Fibroblast of lung (primary cell): ENCODE data around the gene EIF3K. TPM values are rescaled to one million over a fixed set of nuclear protein-coding genes. Genes with fewer than 3 reads are reported as not detected.

Source experiments
- DNase-seq, 2 donors: peaks; one replicate each; pipeline versions ENCODE4 v3.0.0 to v3.0.0-alpha.2; 2010; ENCODE audit warnings: low read depth in 2 of 2
- H2AFZ ChIP-seq: 2 replicates; pipeline ENCODE4 v1.5.1; 2012; ENCODE audit warnings: low read length, control low read depth, inconsistent platforms
- H3K27ac ChIP-seq: 2 replicates; pipeline ENCODE4 v1.5.1; 2011; ENCODE audit warnings: low read length, control low read depth; ENCODE audit not compliant: insufficient read depth
- H3K27me3 ChIP-seq: 2 replicates; pipeline ENCODE4 v1.5.1; 2011; ENCODE audit warnings: mild to moderate bottlenecking, low read length; ENCODE audit not compliant: control insufficient read depth, insufficient read depth
- H3K36me3 ChIP-seq: 2 replicates; pipeline ENCODE4 v1.5.1; 2011; ENCODE audit warnings: low read length; ENCODE audit not compliant: control insufficient read depth, insufficient read depth
- H3K4me1 ChIP-seq: 2 replicates; pipeline ENCODE4 v1.5.1; 2011; ENCODE audit warnings: low read length; ENCODE audit not compliant: control insufficient read depth, insufficient read depth; ENCODE audit errors: extremely low read depth
- H3K4me2 ChIP-seq: 2 replicates; pipeline ENCODE4 v1.5.1; 2011; ENCODE audit warnings: low read length, control low read depth; ENCODE audit not compliant: insufficient read depth; ENCODE audit errors: extremely low read depth
- H3K4me3 ChIP-seq, 4 experiments: fragments of 200-600 bp in 1 of 4; sonication (generic) in 1 of 4; replicated peaks in 1 of 4; 2 replicates each; pipeline ENCODE4 v1.5.1; 2011 to 2016; ENCODE audit warnings: low read length in 4 of 4, low read depth in 3 of 4, mild to moderate bottlenecking in 3 of 4, control low read depth in 2 of 4, inconsistent platforms in 1 of 4, mixed read lengths in 1 of 4; ENCODE audit not compliant: insufficient read depth in 1 of 4; ENCODE audit errors: control extremely low read depth in 1 of 4
- H3K79me2 ChIP-seq: 2 replicates; pipeline ENCODE4 v1.5.1; 2012; ENCODE audit warnings: mild to moderate bottlenecking, low read length, inconsistent platforms; ENCODE audit not compliant: control insufficient read depth, insufficient read depth
- H3K9ac ChIP-seq: 2 replicates; pipeline ENCODE4 v1.5.1; 2011; ENCODE audit warnings: mild to moderate bottlenecking, low read length, control low read depth; ENCODE audit not compliant: insufficient read depth
- H3K9me3 ChIP-seq: 2 replicates; pipeline ENCODE4 v1.5.1; 2012; ENCODE audit warnings: low read depth, low read length; ENCODE audit not compliant: control insufficient read depth, insufficient read depth
- H4K20me1 ChIP-seq: 2 replicates; pipeline ENCODE4 v1.5.1; 2011; ENCODE audit warnings: low read length; ENCODE audit not compliant: control insufficient read depth, insufficient read depth; ENCODE audit errors: extremely low read depth
- CTCF ChIP-seq, 2 donors: IDR thresholded peaks in 1 of 2; conservative IDR thresholded peaks in 1 of 2; 1 replicate in 1 of 2; 2 replicates in 1 of 2; pipeline ENCODE4 v1.5.1; 2011 to 2012; ENCODE audit warnings: low read length in 2 of 2, control low read depth in 1 of 2, inconsistent platforms in 1 of 2, low read depth in 1 of 2, mild to moderate bottlenecking in 1 of 2
- EZH2 ChIP-seq: IDR thresholded peaks from 2 replicates; pipeline ENCODE4 v1.5.1; 2012; ENCODE audit warnings: low read length, control low read depth, mild to moderate bottlenecking; ENCODE audit errors: missing control alignments
- polyA plus RNA-seq, 2 donors: library from polyadenylated mRNA; depleted of rRNA in 1 of 2; stranded (reverse) in 1 of 2; unstranded in 1 of 2; fragments of >200 nt; gene quantifications; 2 replicates each; pipeline ENCODE4 v1.2.1, GENCODE V29; 2011 to 2012; ENCODE audit warnings: missing spikeins in 1 of 2
- total RNA-seq: library from RNA; depleted of rRNA; stranded (reverse); fragments of >200 nt; gene quantifications from 2 replicates; pipeline ENCODE4 v1.2.1, GENCODE V29; 2014

EIF3K gene
- total and polyA plus RNA-seq, 2 donors (not counting 1 experiment from before 2014, with no cell fraction given) = 171 to 198 TPM

- peaks cover 81% of the 10 kb centered on the region for H3K79me2 ChIP-seq
- H3K4me3 ChIP-seq = no peak overlapping the region
- DNase-seq = no peak
- no peaks in the 10 kb centered on the region for H3K27me3 ChIP-seq
- no peak overlapping the region for H3K27ac ChIP-seq
- TF ChIP-seq CTCF (conservative IDR thresholded peaks at IDR 0.05 in 1 of 2, IDR thresholded peaks at IDR 0.05 in 1 of 2; ENCODE audit: low read depth in 1 of 2, low read length in 2 of 2) (no peak), EZH2 (no peak)
- peaks cover 55% of the 10 kb centered on the region for H3K4me1 ChIP-seq
- H2AFZ ChIP-seq = no peak overlapping the region
- H3K4me2 ChIP-seq = no peak overlapping the region
- peaks cover 5% of the 10 kb centered on the region for H3K36me3 ChIP-seq
- no peak overlapping the region for H3K9ac ChIP-seq
- H4K20me1 ChIP-seq = no peaks in the 10 kb centered on the region
- H3K9me3 ChIP-seq = no peaks in the 10 kb centered on the region
These were observed 43.0 kb downstream of the EIF3K start for GRCh38 chr19:38661996-38662395.

- no peaks in the 10 kb centered on the region for H3K9me3 ChIP-seq
- TF ChIP-seq EZH2 (no peak), CTCF (conservative IDR thresholded peaks at IDR 0.05 in 1 of 2, IDR thresholded peaks at IDR 0.05 in 1 of 2; ENCODE audit: low read depth in 1 of 2, low read length in 2 of 2) (no peak)
- no peaks in the 10 kb centered on the region for H4K20me1 ChIP-seq
- peaks cover 5% of the 10 kb centered on the region for H3K36me3 ChIP-seq
- H3K4me1 ChIP-seq = peaks cover 52% of the 10 kb centered on the region
- no peak overlapping the region for H3K4me2 ChIP-seq
- no peak overlapping the region for H3K27ac ChIP-seq
- no peak overlapping the region for H3K4me3 ChIP-seq
- DNase-seq = no peak
- H3K79me2 ChIP-seq = peaks cover 80% of the 10 kb centered on the region
- no peak overlapping the region for H2AFZ ChIP-seq
- no peaks in the 10 kb centered on the region for H3K27me3 ChIP-seq
- no peak overlapping the region for H3K9ac ChIP-seq
These were observed 43.7 kb downstream of the EIF3K start for GRCh38 chr19:38662537-38663155.

- DNase-seq = no peak
- peaks cover 52% of the 10 kb centered on the region for H3K4me1 ChIP-seq
- H3K27me3 ChIP-seq = no peaks in the 10 kb centered on the region
- H3K9me3 ChIP-seq = no peaks in the 10 kb centered on the region
- no peak for TF ChIP-seq EZH2
- no peak for TF ChIP-seq CTCF (conservative IDR thresholded peaks at IDR 0.05 in 1 of 2, IDR thresholded peaks at IDR 0.05 in 1 of 2; ENCODE audit: low read depth in 1 of 2, low read length in 2 of 2)
- H3K27ac ChIP-seq = no peak overlapping the region
- H3K79me2 ChIP-seq = peaks cover 84% of the 10 kb centered on the region
- H3K9ac ChIP-seq = no peak overlapping the region
- H2AFZ ChIP-seq = no peak overlapping the region
- no peaks in the 10 kb centered on the region for H4K20me1 ChIP-seq
- H3K36me3 ChIP-seq = peaks cover 5% of the 10 kb centered on the region
- no peak overlapping the region for H3K4me3 ChIP-seq
- H3K4me2 ChIP-seq = no peak overlapping the region
These were observed 44.2 kb downstream of the EIF3K start for GRCh38 chr19:38663156-38663651.
